Osteocyte (in vitro differentiated cells): ENCODE results near the gene NALCN. TPM values are rescaled to one million over a fixed set of nuclear protein-coding genes. Genes with fewer than 3 reads are reported as not detected.

Experiments used
- DNase-seq: peaks from one replicate; pipeline ENCODE4 v3.0.0; 2021; ENCODE audit warnings: mixed read lengths; ENCODE audit not compliant: unreplicated experiment; ENCODE audit errors: extremely low spot score
- H3K27ac Mint-ChIP-seq: one replicate; pipeline ENCODE4 v1.8.0; 2021; ENCODE audit warnings: mild to moderate bottlenecking, mixed read lengths; ENCODE audit not compliant: unreplicated experiment
- H3K27me3 Mint-ChIP-seq: one replicate; pipeline ENCODE4 v1.8.0; 2021; ENCODE audit warnings: mixed read lengths; ENCODE audit not compliant: unreplicated experiment
- H3K36me3 Mint-ChIP-seq: one replicate; pipeline ENCODE4 v1.8.0; 2021; ENCODE audit warnings: mixed read lengths; ENCODE audit not compliant: unreplicated experiment
- H3K4me1 Mint-ChIP-seq: one replicate; pipeline ENCODE4 v1.8.0; 2021; ENCODE audit warnings: mixed read lengths; ENCODE audit not compliant: unreplicated experiment
- H3K4me3 Mint-ChIP-seq: one replicate; pipeline ENCODE4 v1.8.0; 2021; ENCODE audit warnings: mild to moderate bottlenecking, moderate library complexity, mixed read lengths; ENCODE audit not compliant: unreplicated experiment
- H3K9me3 Mint-ChIP-seq: one replicate; pipeline ENCODE4 v1.8.0; 2021; ENCODE audit warnings: mixed read lengths; ENCODE audit not compliant: unreplicated experiment
- CTCF ChIP-seq: fragments of 200-600 bp; sonication (generic); IDR thresholded peaks from 2 replicates; pipeline ENCODE4 v1.5.0; 2021; ENCODE audit warnings: antibody characterized with exemption, mild to moderate bottlenecking, moderate library complexity
- total RNA-seq: library from RNA; stranded (reverse); gene quantifications from 2 replicates; pipeline ENCODE4 v1.2.1, GENCODE V29; 2021

NALCN gene
- total RNA-seq, 1 donor from 2014 or later: 58.8 TPM

GRCh38 chr13:101035119-101035620 lies 381.1 kb downstream of the NALCN start:
- no peaks in the 10 kb centered on the region for H3K4me1 Mint-ChIP-seq
- no peak overlapping the region for H3K4me3 Mint-ChIP-seq
- no peak overlapping the region for H3K27ac Mint-ChIP-seq
- peaks cover 23% of the 10 kb centered on the region for H3K9me3 Mint-ChIP-seq
- peaks cover 12% of the 10 kb centered on the region for H3K27me3 Mint-ChIP-seq
- peaks cover 7% of the 10 kb centered on the region for H3K36me3 Mint-ChIP-seq
- DNase-seq: no peak
- TF ChIP-seq CTCF: no peak

- Mint-ChIP-seq H3K27me3 (peaks cover 9% of the 10 kb centered on the region), H3K27ac (no peak overlapping the region), H3K4me1 (peaks cover 3% of the 10 kb centered on the region), H3K9me3 (peaks cover 11% of the 10 kb centered on the region), H3K4me3 (no peak overlapping the region), H3K36me3 (no peaks in the 10 kb centered on the region)
- no peak for DNase-seq
- no peak for TF ChIP-seq CTCF
Observed at GRCh38 chr13:101026736-101027398, 389.4 kb downstream of the NALCN start.

GRCh38 chr13:101026328-101026727 lies 390.0 kb downstream of the NALCN start:
- H3K9me3 Mint-ChIP-seq: peaks cover 10% of the 10 kb centered on the region
- no peak overlapping the region for H3K4me3 Mint-ChIP-seq
- peaks cover 3% of the 10 kb centered on the region for H3K4me1 Mint-ChIP-seq
- no peak overlapping the region for H3K27ac Mint-ChIP-seq
- no peak for TF ChIP-seq CTCF
- H3K36me3 Mint-ChIP-seq: no peaks in the 10 kb centered on the region
- peaks cover 9% of the 10 kb centered on the region for H3K27me3 Mint-ChIP-seq
- no peak for DNase-seq

- Mint-ChIP-seq H3K36me3 (no peaks in the 10 kb centered on the region), H3K4me3 (no peak overlapping the region), H3K4me1 (peaks cover 3% of the 10 kb centered on the region), H3K27ac (no peak overlapping the region), H3K27me3 (peaks cover 6% of the 10 kb centered on the region), H3K9me3 (peaks cover 8% of the 10 kb centered on the region)
- TF ChIP-seq CTCF: no peak
- no peak for DNase-seq
Observed at GRCh38 chr13:101025925-101026324, 390.4 kb downstream of the NALCN start.

- Mint-ChIP-seq H3K27ac (no peak overlapping the region), H3K9me3 (peaks cover 4% of the 10 kb centered on the region), H3K4me1 (peaks cover 3% of the 10 kb centered on the region), H3K27me3 (peaks cover 5% of the 10 kb centered on the region), H3K4me3 (no peak overlapping the region), H3K36me3 (no peaks in the 10 kb centered on the region)
- no peak for DNase-seq
- no peak for TF ChIP-seq CTCF
Observed at GRCh38 chr13:101025519-101025918, 390.8 kb downstream of the NALCN start.
